ENCODE results near the gene VPS4A. TPM values are rescaled to one million over a fixed set of nuclear protein-coding genes. Genes with fewer than 3 reads are reported as not detected.

The VPS4A gene
- total RNA-seq, 1 experiment from 2014 or later: 25.5 TPM

DNA sequence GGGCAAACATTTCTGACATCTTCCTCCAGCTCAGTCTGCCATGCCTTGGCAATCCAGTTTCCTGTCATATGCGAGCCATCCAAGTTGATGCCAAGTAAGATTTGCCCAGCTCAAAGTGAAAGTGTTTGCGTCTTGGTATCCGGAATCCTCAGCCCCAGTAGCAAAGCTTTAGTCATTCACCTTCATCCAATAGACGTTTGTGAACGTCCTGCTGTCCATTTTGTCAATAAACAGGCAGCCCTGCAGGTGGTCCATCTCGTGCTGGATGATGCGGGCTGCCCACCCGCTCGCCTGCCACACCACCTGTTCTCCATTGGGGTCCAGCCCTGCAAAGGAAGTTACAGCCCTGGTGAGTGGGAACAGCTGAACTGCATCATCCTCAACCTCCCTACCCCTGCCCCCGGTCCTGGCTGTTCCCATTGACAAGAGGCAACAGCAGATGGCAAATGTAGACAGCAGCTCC, 17.7 kb downstream of the VPS4A start:
- Histone ChIP-seq H3K4me1 (peaks cover 10% of the 10 kb centered on the region), H3K9me3 (replicated peaks) (no peaks in the 10 kb centered on the region), H3K27me3 (no peaks in the 10 kb centered on the region), H3K27ac (no peak overlapping the region), H3K4me3 (no peak overlapping the region), H3K36me3 (peaks cover 26% of the 10 kb centered on the region)
- peak; percentile 38 to 41 for DNase-seq

DNA sequence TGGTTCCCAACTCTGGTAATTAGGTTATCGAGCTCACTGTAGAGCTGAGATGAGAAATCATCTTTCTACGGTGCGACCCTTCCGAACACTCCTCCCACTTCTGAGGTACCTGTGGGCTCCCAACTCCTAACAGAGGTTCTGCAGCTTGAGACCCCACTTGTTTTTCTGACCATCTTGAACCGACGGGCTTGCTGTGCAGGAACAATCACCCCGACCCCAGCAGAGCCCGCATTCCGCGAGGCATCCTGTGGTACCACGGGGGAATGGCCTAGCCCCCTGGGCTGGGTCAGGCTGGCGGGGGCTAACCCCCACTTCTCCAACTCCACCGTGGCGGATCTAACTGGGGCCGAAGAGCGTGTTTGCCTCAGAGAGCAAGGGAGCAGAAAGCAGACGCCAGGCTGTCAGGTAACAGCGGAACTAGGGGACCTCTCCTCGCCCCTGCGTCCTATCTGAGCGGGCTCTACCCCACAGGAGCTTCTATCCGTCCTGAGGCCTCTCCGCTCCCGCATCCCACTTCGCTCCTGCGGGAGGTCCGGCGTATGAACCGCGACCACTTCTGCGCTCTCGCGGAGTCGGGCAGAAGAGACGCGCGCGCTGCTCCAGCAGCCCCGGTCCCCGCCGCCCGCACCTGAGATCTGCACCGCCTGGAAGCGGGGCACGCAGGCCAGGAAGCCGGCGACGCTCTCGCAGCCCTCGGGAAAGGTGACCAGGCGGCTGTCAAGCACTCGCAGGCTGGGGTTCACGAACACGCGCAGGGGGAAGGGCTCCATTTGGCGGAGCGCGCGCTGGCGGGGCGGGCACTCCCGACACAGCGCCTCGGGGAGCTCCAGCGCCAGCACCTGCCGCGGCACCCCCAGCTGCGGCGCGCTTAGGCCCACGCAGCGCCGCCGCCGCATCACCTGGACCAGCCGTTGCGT, 18.5 kb downstream of the VPS4A start:
- no peak for DNase-seq
- H3K4me1 ChIP-seq: peaks cover 10% of the 10 kb centered on the region
- peaks cover 29% of the 10 kb centered on the region for H3K36me3 ChIP-seq
- no peaks in the 10 kb centered on the region for H3K9me3 ChIP-seq (replicated peaks)
- H3K27ac ChIP-seq: peak overlapping the region; percentile 10; the same call in 1 of the 2 replicates
- H3K4me3 ChIP-seq: peak overlapping the region; percentile 77
- H3K27me3 ChIP-seq: no peaks in the 10 kb centered on the region

DNA sequence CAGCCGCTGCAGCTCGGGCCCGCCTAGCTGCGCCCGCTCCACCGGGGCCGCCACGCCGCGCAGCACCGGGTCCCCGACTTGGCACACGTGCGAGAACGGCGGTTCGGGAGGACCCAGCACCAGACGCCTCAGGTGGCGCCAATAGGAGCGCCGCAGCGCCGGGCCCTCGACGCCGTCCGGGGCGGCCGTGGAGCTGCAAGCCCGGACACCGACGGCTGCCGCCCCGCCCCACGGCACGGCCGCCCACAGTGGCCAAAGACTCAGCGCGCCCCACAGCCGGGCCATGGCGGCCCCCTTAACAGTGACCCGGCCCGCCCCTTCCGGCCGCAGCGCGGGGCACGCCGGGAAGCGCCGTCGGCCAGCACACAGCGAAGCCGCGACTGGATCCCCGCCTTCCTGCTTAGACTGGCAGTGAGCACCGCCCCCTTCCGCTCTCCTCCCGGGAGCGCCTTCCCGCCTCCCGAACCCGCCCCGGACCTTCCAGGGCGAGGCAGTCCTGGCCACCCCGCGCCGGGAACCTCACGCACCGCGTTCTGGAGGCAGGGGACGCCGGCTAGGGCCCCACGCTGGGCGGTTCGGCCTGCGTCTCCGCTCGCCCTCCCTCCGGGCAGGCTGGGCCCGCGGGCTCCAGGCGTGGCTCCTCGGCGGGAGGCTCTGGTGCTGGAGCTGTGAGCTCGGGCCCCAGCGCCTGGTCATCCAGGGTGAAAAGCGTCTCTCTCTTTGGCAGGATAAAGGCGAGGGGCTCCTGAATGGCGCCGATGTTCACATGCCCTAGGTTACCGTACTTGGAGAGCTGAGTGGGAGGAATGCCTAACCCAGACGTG, 19.3 kb downstream of the VPS4A start, which contains the start of gene PDF:
TSS of gene PDF (minus strand) at position 303 of the 824 bp plus-strand sequence. CDS start at position 285, 18 bp downstream.
- peak; percentile 90 to 91 for DNase-seq
- Histone ChIP-seq H3K27ac (peak within 1 kb of the TSS; percentile 73), H3K4me1 (peaks cover 10% of the 10 kb centered on the region), H3K36me3 (peaks cover 29% of the 10 kb centered on the region), H3K4me3 (peak within 1 kb of the TSS; percentile 77), H3K9me3 (replicated peaks) (no peaks in the 10 kb centered on the region), H3K27me3 (no peaks in the 10 kb centered on the region)

DNA sequence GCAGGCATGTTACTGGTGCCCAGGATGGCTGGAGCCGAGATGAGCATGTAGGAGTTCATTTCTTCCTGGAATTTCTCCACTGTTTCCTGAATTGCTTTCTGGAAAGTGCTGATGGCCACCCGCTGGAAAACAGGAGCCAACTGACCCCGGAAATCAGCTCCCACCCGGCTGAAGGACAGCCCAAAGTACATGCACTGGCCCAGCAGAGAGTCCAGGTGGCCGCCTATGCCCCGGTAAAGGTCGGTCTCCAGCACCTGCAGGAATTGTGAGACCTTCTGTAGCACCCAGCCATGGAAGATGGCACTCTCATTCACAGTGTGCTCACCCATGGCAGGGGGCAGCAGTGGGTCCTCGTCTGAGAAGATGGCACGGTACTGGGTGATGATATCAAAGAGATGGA, 23.5 kb downstream of the VPS4A start:
- Histone ChIP-seq H3K4me3 (no peak overlapping the region), H3K4me1 (no peaks in the 10 kb centered on the region), H3K36me3 (peaks cover 9% of the 10 kb centered on the region; the same call in 1 of the 2 replicates), H3K9me3 (replicated peaks) (no peaks in the 10 kb centered on the region), H3K27ac (no peak overlapping the region), H3K27me3 (no peaks in the 10 kb centered on the region)
- no peak for DNase-seq

DNA sequence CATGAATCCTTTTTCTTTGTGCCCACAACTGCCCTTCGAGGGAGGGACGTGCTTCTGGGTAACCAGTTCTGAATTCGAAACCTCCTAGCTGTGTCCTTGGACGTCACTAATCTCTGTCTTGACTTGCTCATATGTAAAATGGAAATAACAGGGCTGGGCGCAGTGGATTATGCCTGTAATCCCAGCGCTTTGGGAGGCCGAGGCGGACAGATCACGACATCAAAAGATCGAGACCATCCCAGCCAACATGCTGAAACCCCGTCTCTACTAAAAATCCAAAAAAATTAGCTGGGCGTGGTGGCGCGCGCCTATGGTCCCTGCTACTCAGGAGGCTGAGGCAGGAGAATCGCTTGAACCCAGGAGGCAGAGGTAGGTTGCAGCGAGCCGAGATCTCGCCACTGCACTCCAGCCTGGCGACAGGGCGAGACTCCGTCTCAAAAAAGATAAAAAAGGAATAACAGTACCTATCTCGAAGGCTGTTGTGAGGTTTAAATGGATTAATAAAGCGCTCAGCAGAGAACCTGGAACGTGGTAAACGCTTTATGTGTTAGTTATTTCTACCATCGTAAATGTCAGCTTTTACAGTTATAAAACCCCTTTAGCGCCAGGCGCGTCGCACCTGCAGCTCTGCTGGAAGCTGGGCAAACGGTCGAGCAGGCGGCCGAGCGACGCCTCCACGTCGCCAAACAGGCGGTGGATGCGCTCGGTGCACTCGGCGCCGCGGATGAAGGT, 27.6 kb downstream of the VPS4A start:
- peak overlapping the region; percentile 96 for H3K27ac ChIP-seq
- no peak for DNase-seq
- H3K36me3 ChIP-seq: peaks cover 27% of the 10 kb centered on the region
- peak overlapping the region; percentile 99 for H3K4me3 ChIP-seq
- H3K27me3 ChIP-seq: no peaks in the 10 kb centered on the region
- H3K4me1 ChIP-seq: 0 out of 2 replicates have a peak, but pooled peaks cover 3% of the 10 kb centered on the region
- H3K9me3 ChIP-seq (replicated peaks): no peaks in the 10 kb centered on the region

DNA sequence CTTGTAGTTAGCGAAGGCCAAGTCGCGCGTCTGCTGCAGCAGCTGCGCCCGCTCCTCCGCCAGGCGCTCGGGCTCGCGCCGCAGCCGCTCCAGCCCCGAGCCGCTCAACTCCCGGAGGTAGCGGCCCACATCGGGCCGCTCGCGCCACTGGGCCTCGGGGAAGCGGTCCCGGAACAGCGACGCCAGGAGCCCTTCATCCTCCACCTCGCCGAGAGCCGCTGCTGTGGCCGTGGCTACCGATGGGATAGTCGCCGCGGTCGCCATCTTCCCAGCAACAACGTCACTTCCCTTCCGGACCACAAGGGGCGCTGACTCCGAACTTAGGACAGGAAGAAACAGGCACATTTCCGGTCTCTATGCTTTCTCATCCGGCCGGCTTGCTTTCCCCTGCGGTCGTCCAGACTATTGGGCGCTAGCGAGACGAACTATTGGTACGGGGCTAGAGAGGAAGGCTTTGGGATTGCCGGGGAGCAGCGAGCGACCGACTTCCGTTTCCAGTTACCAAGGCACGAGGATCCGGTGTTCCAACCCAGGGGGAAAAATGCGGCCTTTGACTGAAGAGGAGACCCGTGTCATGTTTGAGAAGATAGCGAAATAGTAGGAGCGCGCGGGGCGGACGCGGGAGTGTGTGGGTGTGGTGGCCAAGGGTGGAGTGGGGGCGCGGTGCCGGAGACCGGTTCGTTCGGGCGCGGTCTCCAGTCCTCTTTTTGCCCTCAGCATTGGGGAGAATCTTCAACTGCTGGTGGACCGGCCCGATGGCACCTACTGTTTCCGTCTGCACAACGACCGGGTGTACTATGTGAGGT, 28.3 kb downstream of the VPS4A start, which contains the start of the genes COG8 and NIP7:
TSS of gene COG8 (minus strand) at position 276 of the 806 bp plus-strand sequence. CDS start at position 264, 12 bp downstream.
TSS of gene NIP7 (plus strand) at position 484 of the 806 bp plus-strand sequence. CDS start at position 542, 58 bp downstream.
- H3K9me3 ChIP-seq (replicated peaks): no peaks in the 10 kb centered on the region
- H3K27ac ChIP-seq: peak within 1 kb of the TSS; percentile 96
- peaks cover 22% of the 10 kb centered on the region for H3K36me3 ChIP-seq
- peak; percentile 95 to 97 for DNase-seq
- H3K4me3 ChIP-seq: peak within 1 kb of the TSS; percentile 99
- H3K27me3 ChIP-seq: no peaks in the 10 kb centered on the region
- 0 out of 2 replicates have a peak, but pooled peaks cover 3% of the 10 kb centered on the region for H3K4me1 ChIP-seq

DNA sequence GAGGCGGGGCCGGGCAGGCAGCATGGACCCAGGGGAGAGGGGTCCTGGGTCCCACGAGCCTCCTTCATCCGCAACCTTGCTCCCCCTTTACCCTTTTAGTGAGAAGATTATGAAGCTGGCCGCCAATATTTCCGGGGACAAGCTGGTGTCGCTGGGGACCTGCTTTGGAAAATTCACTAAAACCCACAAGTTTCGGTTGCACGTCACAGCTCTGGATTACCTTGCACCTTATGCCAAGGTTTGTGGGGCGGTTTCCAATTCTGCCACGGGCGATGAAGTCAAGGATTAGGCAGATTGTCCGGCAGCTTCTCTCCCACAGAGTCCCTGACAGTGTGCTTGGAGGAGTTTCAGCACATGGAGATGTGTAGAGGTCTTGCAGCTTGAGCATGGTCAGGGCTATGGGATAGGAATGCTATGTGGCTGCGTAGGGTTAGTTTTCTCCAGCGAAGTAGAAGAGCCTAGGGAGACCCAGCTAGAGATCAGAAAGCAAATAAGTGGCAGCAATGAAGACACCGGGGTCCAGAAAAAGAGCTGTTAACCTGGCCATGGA, 29.0 kb downstream of the VPS4A start:
- 0 out of 2 replicates have a peak, but pooled peaks cover 3% of the 10 kb centered on the region for H3K4me1 ChIP-seq
- H3K36me3 ChIP-seq: peaks cover 22% of the 10 kb centered on the region
- no peaks in the 10 kb centered on the region for H3K27me3 ChIP-seq
- peak overlapping the region; percentile 96 for H3K27ac ChIP-seq
- no peaks in the 10 kb centered on the region for H3K9me3 ChIP-seq (replicated peaks)
- H3K4me3 ChIP-seq: peak overlapping the region; percentile 99
- no peak for DNase-seq

DNA sequence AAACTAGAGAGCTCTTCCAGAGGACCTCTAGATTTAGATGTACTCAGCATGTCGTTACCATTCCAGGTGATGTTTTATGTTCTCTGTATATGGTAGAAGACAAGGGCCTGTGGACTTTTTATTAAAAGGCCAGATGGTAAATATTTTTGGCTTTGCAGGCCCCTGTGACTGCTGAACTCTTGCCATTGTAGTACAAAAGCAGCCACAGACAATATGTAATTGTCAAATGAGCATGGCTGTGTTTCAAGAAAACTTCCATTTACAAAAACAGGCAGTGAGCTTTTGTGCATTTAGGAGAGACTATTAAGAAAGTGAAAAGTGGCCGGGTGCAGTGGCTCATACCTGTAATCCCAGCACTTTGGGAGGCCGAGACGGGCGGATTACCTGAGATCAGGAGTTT, 33.0 kb downstream of the VPS4A start:
- no peak for DNase-seq
- Histone ChIP-seq H3K36me3 (peaks cover 22% of the 10 kb centered on the region), H3K27me3 (no peaks in the 10 kb centered on the region), H3K4me1 (0 out of 2 replicates have a peak, but pooled peaks cover 3% of the 10 kb centered on the region), H3K27ac (no peak overlapping the region), H3K9me3 (replicated peaks) (no peaks in the 10 kb centered on the region), H3K4me3 (no peak overlapping the region)

DNA sequence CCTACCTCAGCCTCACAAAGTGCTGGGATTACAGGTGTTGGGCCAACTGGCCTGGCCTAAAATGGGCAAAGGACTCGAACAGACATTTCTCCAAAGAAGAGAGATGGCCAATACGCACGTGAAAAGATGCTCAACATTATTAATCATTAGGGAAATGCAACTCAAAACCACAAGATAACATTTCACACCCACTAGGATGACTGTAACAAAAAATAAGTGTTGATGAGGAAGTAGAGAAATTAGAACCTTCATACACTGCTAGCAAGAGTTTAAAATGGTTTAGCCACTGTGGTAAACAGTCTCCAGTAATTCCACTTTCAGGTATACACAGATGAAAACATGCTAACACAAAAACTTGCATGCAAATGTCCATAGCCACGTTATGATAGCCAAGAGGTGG, 34.8 kb downstream of the VPS4A start:
- H3K36me3 ChIP-seq: peaks cover 21% of the 10 kb centered on the region
- no peaks in the 10 kb centered on the region for H3K27me3 ChIP-seq
- no peaks in the 10 kb centered on the region for H3K4me1 ChIP-seq
- no peak overlapping the region for H3K4me3 ChIP-seq
- no peak for DNase-seq
- H3K27ac ChIP-seq: no peak overlapping the region
- H3K9me3 ChIP-seq (replicated peaks): no peaks in the 10 kb centered on the region

DNA sequence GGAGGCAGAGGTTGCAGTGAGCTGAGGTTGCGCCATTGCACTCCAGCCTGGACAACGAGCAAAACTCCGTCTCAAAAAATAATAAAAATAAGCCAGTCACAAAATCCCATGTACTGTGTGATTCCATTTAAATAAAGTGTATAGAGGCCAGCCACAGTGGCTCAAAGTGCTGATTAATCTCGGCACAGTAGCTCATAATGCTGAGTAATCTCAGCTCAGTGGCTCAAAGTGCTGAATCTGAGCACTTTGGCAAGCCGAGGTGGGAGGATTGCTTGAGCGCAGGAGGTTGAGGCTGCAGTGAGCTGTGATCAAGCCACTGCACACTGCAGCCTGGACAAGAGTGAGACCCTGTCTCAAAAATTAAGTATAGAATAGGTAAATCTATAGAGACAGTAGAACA, 35.5 kb downstream of the VPS4A start:
- H3K4me1 ChIP-seq: no peaks in the 10 kb centered on the region
- H3K27ac ChIP-seq: no peak overlapping the region
- H3K4me3 ChIP-seq: no peak overlapping the region
- H3K9me3 ChIP-seq (replicated peaks): no peaks in the 10 kb centered on the region
- peaks cover 15% of the 10 kb centered on the region for H3K36me3 ChIP-seq
- H3K27me3 ChIP-seq: no peaks in the 10 kb centered on the region
- DNase-seq: no peak

DNA sequence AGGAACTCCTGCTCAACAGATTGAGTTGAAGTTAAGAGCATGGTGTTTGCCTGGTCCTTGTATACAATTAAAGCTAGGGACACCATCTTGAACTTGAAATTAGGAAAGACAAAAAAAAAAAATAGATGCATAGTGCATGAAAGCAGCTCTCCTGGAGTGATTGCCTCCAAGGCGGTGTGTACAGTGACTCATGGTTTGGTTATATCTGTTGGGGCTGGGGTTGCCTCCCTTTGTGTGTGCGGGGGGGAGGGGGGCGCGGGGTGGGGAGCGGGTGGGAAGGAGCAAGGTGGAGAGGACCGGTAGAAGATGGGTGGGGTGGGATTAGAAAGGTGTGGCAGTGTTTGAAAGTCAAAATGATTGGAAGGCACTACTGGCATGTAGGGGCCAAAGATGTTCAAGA, 37.1 kb downstream of the VPS4A start:
- Histone ChIP-seq H3K27ac (no peak overlapping the region), H3K36me3 (no peaks in the 10 kb centered on the region; the same call in 1 of the 2 replicates), H3K4me3 (no peak overlapping the region), H3K27me3 (no peaks in the 10 kb centered on the region), H3K4me1 (no peaks in the 10 kb centered on the region), H3K9me3 (replicated peaks) (no peaks in the 10 kb centered on the region)
- DNase-seq: no peak

DNA sequence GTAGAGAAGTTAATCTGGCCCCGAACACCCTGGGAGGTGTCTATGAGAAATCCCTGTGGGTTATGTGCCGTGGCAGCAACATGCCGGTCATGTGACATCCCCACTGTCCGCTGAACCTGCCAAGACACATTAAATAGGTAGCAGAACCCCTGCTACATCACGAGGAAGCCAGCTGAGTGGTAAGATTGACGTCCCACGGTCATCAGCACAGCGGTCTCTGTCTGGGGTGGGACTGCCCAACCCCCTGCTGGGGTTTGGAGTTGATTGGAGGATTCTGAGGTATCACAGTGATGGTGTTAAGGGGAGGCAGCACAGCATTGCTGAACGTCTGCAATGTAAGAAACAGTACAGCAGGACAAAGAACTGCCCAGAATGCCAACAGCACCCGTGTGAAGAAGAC, 38.4 kb downstream of the VPS4A start:
- no peaks in the 10 kb centered on the region for H3K36me3 ChIP-seq
- H3K27me3 ChIP-seq: no peaks in the 10 kb centered on the region
- H3K4me3 ChIP-seq: no peak overlapping the region
- DNase-seq: no peak
- H3K27ac ChIP-seq: no peak overlapping the region
- no peaks in the 10 kb centered on the region for H3K9me3 ChIP-seq (replicated peaks)
- H3K4me1 ChIP-seq: no peaks in the 10 kb centered on the region

DNA sequence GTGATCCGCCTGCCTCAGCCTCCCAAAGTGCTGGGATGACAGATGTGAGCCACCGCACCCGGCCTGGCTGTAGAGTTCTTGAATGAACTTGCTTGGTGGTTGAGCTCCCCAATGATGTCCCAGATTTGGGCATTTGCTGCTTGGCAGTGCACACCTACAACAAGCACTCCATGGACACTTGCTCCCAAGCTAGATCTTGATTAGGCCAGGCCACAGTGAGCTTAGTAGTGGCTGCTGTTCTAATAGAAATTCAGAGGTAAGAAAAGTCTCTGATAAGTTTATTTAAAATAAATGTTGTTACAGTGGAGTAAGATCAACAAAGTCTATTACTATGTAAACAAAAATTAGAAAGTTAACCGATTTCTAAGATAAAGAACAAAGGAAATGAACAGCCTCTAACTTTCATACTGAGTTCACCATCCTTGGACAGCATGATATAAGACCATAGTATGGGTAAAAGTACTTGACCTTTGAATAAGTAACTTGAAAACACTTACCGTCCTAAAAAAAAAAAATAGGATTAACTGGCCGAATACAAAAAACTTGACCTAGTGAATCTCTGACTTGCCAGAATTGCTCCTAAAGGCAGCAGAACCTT, 39.5 kb downstream of the VPS4A start:
- H3K4me1 ChIP-seq: no peaks in the 10 kb centered on the region
- H3K27me3 ChIP-seq: no peaks in the 10 kb centered on the region
- DNase-seq: no peak
- H3K9me3 ChIP-seq (replicated peaks): no peaks in the 10 kb centered on the region
- no peaks in the 10 kb centered on the region for H3K36me3 ChIP-seq
- H3K27ac ChIP-seq: no peak overlapping the region
- H3K4me3 ChIP-seq: no peak overlapping the region
